GM18507 (cell line): Measurements from ENCODE around the gene RNFT2.
"Not testable (repeated sequence)": the region's sequence is repeated elsewhere in the genome, so short reads cannot be mapped to it uniquely, and the experiment has no call there.

Experiments used
- DNase-seq: peaks from one replicate; pipeline ENCODE4 v3.0.0; 2011; ENCODE audit warnings: low read depth; ENCODE audit not compliant: insufficient read length; ENCODE audit errors: extremely low spot score
- FAIRE-seq: peaks from 2 replicates; lab custom pipeline; 2011; peaks lifted over from hg19 to GRCh38; lab: Jason Lieb, UNC

The RNFT2 gene

DNA sequence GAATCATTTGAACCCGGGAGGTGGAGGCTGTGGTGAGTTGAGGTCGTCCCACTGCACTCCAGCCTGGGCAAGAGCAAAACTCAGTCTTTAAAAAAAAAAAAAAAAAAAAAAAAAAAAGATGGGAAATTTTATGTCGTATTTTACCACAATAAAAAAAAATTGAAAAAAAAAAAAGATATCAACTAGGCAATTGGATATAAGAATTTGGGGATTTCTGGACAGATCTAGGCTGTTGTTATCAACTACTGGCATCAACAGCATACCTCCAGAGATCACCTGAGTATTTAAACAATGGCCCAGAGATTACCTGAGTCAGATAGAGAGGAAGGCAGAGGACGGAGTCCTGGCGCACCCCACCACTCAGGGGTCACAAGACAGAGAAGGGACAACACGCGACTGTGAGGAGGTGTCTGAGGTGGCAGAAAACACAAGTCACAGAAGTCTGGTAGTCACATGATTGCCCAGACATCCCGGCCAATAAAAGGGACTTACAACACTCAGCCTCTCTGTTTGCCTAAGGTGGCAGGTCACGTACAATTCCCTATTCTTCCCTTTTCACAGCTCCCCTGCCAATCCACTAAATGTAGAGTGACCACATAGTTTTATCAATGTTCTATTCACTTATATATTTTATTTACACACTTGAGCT lies 2.0 kb upstream of the RNFT2 start:
- no peak for DNase-seq
- FAIRE-seq = no peak

DNA sequence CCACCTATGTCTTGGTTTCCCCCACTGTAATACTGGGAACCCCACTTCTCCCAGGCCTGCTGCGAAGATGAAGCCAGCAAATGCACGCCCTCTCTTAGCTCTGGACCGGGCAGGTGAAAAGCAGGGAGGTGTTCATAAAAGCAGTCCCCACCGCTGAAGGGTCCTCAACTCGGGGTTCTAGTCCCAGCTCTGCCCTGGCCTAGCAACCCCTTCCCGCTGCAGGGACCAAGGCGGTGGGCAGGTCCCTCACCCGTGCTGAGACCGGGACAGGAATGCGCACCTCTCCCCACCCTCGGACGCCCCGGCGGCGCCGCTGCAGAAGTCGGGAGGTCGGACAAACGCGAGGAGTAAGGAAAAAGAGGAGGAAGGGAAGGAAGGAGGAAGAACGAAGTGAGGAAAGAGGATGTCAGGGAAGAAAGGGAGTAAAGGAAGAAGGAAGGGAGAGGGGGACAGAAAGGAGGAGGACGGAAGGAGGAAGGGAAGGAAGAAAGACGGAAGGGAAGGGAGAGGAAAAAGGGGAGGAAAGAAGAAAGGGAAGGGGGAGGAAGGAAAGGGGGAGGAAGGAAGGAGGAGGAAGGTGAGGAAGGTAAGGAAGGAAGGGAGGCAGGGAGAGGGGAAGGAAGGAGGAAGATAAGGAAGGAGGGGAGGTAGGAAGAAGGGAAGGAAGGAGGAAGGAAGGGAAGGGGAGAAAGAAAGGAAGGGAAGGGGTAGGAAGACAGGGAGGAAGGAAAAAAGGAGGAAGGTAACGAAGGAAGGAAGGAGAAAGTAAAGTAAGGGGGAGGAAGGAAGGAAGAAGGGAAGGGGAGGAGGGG lies 947 bp upstream of the RNFT2 start:
- no peak for DNase-seq
- FAIRE-seq = no peak

DNA sequence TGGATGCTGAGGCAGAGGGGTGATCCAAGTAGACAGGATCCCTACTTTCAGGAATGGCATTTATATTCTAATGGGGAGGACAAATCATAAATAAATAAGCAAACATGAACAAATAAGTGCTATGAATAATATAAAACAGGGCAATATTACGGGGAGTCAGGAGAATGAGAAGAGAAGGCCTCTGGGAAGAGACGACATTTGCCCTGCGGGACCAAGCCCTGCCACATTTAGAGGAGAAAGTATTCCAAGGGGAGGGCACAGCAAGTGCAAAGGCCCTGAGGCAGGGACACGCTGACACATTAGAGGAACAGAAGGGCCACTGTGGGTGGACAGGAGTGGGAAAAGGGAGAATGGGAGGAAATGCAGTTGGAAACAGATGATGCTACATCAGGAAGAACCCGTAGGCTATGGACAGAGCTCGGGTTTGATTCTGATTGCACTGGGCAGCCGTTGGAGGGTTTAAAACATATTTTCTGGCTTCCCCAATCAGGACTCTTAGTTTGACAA lies 1.3 kb downstream of the RNFT2 start:
- DNase-seq = no peak
- FAIRE-seq = no peak

DNA sequence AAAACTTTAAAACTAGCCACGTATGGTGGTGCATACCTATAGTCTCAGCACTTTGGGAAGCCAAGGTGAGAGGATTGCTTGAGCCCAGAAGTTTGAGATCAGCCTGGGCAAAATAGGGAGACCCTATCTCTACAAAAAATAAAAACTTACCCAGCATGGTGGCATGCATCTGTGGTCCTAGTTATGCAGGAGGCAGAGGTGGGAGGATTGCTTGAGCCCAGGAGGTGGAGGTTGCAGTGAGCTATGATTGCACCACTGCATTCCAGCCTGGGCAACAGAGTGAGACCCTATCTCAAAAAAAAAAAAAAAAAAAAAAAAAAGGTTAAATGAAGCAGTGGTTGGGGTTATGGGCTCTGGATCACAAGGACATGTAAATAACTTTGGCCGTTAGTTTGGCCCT lies 4.7 kb downstream of the RNFT2 start:
- FAIRE-seq, DNase-seq: not testable (repeated sequence)

DNA sequence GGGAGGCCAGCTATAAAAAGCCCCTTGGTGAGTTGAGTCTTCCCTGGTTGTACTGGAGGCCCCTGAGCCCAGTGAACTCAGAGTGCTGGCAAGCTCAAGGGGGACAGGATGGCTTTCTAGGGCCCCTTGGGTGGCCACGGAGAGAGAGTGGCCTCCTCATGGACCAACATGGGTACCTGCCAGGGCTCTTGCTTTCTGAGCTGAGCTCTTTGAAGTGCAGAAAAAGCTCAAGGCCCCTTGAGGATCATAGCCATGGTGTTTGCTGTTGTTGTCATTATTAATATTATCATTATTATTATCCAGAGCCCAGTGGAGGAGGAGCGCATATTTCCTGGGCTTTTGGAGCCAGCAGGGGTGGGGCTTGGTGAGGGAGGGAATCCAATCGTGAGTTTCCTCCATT lies 6.7 kb downstream of the RNFT2 start:
- FAIRE-seq (no peak), DNase-seq (no peak)

DNA sequence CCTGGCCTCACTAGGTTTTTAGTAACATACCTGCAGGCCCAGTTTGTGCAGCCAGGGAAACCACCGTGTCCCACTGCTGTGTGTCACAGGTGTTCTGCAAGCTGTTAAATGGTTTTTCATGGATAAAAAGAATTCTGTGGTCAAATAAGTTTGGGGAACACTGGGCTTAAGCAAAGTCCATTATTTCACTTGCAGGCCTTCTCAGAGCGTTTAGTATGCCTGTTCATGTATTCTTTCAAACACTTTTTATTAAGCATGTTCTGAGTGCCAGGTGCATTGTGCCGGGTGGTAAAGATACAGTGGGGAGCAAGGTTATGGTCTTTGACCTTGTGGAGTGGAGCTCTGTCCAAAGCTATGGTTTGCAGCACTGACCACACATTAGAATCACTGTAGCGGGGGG lies 7.4 kb downstream of the RNFT2 start:
- no peak for FAIRE-seq
- no peak for DNase-seq

DNA sequence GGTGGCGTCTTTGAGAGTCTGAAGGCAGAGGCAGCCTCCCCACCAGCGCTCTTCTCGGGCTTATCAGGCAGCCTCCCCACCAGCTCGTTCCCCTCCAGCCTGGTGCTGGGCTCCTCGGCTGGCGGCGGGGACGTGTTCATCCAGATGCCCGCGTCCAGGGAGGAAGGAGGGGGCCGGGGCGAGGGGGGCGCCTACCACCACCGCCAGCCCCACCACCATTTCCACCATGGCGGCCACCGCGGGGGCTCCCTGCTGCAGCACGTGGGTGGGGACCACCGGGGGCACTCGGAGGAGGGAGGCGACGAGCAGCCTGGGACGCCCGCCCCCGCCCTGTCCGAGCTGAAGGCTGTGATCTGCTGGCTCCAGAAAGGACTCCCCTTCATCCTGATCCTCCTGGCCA lies 11.8 kb downstream of the RNFT2 start:
- FAIRE-seq (no peak), DNase-seq (no peak)

DNA sequence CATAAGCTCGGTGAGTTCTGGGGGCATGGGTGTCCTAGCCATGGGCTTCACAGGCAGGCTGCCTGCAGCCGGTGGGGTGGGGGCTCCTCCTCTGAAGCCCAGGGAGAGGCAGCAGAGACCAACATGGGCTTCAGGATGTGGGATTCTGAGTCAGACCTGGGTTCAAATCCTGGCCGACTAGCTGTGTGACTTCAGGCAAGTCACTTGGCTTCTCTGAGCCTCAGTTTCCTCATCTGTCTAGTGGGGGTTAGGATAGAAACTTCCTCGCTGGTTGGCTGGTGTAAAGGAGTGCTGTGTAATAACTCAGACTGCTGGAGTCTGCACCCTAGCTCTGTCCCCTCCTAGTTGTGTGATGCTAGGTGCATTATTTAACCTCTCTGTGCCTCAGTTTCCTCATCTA lies 12.2 kb downstream of the RNFT2 start:
- FAIRE-seq = no peak
- no peak for DNase-seq

DNA sequence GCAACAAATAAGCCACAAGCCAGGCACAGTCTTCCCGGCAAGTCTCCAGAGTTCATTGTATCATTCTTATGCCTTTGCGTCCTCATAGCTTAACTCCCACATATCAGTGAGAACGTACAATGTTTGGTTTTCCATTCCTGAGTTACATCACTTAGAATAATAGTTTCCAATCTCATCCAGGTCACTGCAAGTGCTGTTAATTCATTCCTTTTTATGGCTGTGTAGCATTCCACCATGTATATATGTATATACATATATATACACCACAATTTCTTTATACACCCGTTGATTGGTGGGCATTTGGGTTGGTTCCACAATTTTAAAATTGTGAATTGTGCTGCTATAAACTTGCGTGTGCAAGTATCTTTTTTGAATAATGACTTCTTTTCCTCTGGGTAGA lies 16.0 kb downstream of the RNFT2 start:
- DNase-seq, FAIRE-seq: not testable (repeated sequence)

DNA sequence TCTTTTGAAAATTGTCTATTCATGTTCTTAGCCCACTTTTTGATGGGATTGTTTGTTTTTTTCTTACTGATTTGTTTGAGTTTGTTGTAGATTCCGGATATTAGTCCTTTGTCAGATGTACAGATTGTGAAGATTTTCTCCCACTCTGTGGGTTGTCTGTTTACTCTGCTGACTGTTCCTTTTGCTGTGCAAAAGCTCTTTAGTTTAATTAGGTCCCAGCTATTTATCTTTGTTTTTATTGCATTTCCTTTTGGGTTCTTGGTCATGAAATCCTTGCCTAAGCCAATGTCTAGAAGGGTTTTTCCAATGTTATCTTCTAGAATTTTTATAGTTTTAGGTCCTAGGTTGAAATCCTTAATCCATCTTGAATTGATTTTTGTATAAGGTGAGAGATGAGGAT lies 16.7 kb downstream of the RNFT2 start:
- not testable (repeated sequence) for DNase-seq, FAIRE-seq

DNA sequence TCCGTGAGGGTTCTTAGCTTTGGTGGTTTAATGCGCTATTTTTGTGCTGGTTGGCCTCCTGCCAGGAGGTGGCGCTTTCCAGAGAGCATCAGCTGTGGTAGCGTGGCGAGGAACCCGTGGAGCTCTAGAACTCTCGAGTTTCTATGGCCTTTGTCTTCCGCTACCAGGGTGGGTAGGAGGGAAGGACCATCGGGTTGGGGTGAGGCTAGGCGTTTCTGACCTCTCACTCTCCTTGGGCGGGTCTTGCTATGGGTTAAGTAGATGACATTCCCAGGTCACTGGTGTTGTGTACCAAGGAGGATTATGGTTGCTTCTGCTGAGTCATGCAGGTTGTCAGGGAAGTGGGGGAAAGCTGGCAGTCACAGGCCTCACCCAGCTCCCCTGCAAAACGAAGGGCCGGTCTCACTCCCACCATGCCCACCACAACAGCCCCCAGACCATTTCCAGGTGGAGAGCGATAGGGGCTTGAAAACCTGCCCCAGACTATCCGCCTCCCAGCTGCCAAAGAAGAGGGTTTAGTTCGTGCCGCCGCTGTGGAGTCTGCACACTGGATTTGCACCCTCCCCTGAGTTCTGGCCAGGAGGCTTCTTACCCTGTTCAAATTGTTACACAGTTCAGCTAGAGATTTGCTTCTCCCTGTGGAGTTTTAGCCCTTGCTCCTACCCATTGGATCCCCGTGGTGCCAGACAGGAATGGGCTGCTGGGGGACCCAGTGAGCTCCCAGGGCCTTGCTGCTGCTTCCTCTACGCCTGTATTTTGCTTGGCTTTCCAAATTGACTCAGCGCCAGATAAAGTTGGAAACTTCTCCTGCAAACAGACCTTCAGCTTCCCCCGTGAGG lies 21.9 kb downstream of the RNFT2 start:
- DNase-seq (no peak), FAIRE-seq (no peak)

DNA sequence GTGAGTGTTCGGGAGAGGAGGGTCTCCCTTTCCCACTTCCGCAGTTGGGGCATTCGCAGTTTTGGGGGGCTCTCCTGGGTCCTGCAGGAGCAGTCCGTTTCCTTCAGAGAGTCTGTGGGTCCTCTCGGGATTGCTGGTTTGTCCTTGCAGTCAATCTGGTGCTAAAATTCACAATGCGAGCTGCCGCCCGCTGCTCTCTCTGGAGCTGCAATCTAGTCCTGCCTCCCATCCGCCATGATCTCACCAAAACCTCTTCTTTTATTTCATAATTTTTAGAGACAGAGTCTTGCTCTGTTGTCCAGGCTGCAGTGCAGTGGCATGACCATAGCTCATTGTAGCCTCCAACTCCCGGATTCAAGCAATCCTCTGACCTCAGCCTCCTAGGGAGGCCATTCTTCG lies 22.5 kb downstream of the RNFT2 start:
- DNase-seq (no peak), FAIRE-seq (no peak)

DNA sequence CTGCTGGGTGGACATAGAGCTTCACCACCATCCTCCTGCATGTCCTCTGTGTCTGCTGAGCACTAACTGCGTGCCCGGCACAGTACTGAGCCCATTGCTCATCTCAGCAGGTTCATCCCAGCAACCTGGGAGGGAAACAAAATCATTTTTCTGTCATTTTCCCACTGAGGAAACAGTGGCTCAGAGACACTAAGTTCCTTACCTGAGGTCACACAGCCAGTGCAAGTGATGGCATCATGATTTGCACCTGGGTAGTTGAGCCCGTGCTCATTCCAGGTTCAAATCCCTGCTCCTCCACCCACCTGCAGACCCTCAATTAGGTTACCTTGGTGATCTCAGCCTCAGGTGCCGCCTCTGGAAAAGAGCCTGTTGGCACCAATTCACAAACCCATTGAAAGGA lies 23.4 kb downstream of the RNFT2 start:
- FAIRE-seq (no peak), DNase-seq (no peak)

DNA sequence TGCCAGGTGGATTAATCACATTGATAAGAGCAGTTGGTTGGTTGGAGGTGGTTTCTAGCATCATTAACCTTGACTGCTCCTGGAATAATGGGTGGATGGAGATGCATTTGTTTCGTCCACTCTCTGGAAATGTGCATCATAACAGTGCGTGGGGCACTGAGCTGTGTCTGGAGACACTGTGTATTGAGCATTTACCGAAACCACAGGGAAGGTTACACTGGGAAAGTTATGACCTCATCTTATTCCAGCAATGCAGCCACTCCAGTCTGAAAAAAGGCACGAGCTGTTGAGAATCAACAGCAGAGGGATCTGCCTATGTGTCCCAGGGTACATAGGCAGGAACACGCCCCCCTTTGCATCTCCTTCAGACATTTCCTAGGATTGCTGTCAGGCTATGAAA lies 27.2 kb downstream of the RNFT2 start:
- FAIRE-seq = no peak

DNA sequence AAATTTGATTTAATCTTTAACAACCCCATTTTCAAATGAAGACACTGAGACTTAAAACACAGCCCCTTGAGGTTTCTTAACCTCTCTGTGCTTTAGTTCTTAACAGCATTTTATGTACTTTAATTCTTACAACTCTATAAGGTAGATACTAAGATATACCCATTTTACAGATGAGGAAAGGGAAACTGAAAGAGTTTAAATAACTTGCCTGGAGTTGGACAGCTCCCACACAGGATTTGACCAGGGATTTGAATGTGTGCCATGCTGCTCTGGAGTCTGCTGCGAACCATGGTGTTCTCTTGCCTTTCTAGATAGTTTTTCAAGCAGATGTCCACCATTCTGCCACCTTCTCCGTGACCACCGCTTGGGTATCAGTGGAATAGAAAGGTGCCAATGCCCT lies 28.2 kb downstream of the RNFT2 start:
- DNase-seq (no peak), FAIRE-seq (no peak)

More for the DNA sequence above, 27.2 kb downstream of the RNFT2 start:
- DNase-seq = no peak

DNA sequence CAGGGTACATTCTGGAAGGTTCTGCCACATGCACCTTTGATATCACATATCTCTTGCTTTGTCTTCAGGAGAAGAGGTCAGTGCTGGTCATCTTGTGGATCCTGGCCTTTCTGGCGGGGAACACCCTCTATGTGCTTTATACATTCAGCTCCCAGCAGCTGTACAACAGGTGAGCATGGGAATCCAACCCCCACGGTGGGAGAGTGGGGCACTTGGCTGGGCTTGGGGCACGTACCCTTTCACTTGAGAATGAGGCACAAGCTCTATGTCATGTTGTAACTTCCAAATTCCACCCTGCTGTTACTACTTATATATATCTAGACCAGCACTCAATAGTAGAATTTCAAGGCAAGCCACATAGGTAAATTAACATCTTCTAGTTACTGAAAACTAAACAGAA lies 28.6 kb downstream of the RNFT2 start:
- no peak for FAIRE-seq

DNA sequence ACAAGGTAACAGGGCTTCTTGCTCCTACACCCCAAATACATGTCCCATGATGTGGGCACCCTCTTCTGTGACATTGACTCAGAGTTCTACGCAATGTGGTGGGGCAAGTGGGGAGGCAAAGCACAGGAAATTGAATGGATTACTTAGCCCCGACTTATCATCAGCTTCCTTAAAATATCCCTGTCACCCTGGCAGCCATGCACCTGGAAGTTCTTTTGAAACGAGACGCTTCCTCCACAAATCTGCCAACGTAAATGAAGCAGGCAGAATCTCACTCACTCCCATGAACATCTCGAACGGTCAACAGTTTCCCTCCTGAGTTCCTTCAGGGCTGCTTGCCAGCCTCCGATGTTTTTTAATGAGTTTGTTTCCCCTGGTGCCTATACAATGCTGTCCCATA lies 33.5 kb downstream of the RNFT2 start:
- FAIRE-seq = no peak
- no peak for DNase-seq

More for the DNA sequence above, 28.6 kb downstream of the RNFT2 start:
- DNase-seq = no peak

DNA sequence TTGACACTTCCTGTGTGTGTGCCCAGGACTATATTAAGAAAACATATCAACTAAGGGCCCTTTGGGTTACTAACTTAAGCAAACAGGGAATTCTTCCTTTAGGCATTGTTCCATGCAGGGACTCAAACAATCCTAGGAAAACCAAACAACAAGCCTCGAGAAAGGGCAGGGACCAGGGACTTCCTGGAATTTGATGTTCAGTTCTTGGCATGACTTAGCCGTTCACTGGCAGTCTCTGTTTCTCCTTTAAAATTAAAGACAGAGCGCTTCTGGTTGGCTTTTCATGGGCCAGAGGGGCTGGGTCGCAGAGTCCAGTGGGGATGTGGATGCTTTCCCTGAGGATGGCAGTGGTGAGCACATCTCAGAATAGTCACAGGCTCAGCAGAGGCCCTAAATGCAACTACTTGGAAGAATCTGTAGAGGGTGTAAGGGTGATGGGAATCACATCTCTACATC lies 35.2 kb downstream of the RNFT2 start:
- FAIRE-seq (no peak), DNase-seq (no peak)

DNA sequence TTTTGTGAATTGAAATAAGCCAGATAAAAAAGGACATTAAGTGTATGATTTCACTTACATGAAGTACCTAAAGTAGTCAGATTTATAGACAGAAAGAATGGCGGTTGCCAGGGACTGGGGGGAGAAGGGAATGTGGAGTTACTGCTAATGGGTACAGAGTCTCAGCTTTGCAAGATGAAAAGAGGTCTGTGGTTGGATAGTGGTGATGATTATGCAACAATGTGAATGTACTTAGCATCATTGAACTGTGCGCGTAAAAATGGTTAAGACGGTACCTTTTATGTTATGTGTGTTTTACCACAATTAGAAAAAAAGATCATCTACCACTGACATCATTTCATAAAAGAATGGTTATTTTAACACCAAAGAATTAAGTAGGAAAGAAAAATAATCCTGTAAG lies 35.9 kb downstream of the RNFT2 start:
- FAIRE-seq = no peak
- no peak for DNase-seq

DNA sequence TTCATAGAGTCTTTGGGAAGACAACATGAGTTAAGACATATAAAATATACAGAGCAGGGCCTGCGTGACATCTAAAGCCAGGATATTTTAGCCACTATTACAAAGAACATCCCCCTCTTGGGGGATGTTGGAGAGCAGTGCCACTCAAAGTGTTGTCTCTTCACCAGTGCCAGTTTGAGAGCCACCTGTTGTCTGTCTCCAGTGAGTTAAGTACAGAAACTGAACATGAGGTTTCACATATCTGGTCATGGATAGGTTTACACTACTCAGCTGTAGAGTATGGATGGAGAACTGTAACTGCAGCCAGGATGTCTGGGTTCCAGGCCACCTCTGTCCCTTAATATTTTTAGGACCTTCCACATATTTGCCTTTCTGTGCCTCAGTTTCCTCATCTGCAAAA lies 39.1 kb downstream of the RNFT2 start:
- DNase-seq (no peak), FAIRE-seq (no peak)
